Caco-2 (cell line): ENCODE results near the gene SLC2A11. TPM values are rescaled to one million over a fixed set of nuclear protein-coding genes. Genes with fewer than 3 reads are reported as not detected.
"Not testable (repeated sequence)": the region's sequence is repeated elsewhere in the genome, so short reads cannot be mapped to it uniquely, and the experiment has no call there.

ENCODE experiments used
- BruUV-seq: library from RNA; stranded (reverse); fragments of 400-500 nt; replicated peaks from 2 replicates; lab custom pipeline; 2021; lab: Mats Ljungman, UMichigan
- CTCF ChIA-PET: fragments of 300-600 bp; sonication (Branson Sonifier 250); formaldehyde crosslinking; loops from one replicate; lab custom pipeline; 2022; ENCODE audit warnings: antibody characterized with exemption; lab: Charles Lee
- POLR2A ChIA-PET: fragments of 300-600 bp; sonication (Branson Sonifier 250); formaldehyde crosslinking; loops from one replicate; lab custom pipeline; 2022; ENCODE audit warnings: antibody characterized with exemption; lab: Charles Lee
- DNase-seq, 2 experiments: peaks; one replicate each; pipeline versions ENCODE4 v3.0.0 to v3.0.0-alpha.2; 2020 to 2022
- H3K27me3 ChIP-seq: replicated peaks from 2 replicates; pipeline ENCODE4 v1.6.0; 2011; ENCODE audit warnings: low read length; ENCODE audit not compliant: control insufficient read depth, insufficient read depth
- H3K36me3 ChIP-seq: 2 replicates; pipeline ENCODE4 v1.5.1; 2011; ENCODE audit warnings: low read length; ENCODE audit not compliant: control insufficient read depth, insufficient read depth
- H3K4me1 ChIP-seq: fragments of 250-450 bp; sonication (Bioruptor Pico); 2 replicates; pipeline ENCODE4 v1.5.1; 2020; ENCODE audit warnings: mild to moderate bottlenecking
- H3K4me3 ChIP-seq: 2 replicates; pipeline ENCODE4 v1.5.1; 2011; ENCODE audit warnings: low read depth, mild to moderate bottlenecking, control low read depth, low read length
- H3K9me3 ChIP-seq: fragments of 250-450 bp; sonication (Bioruptor Pico); 2 replicates; pipeline ENCODE4 v1.5.1; 2020; ENCODE audit warnings: mild to moderate bottlenecking, moderate library complexity
- H3K27ac Mint-ChIP-seq: one replicate; pipeline ENCODE4 v1.8.0; 2022; ENCODE audit warnings: mixed read lengths; ENCODE audit not compliant: unreplicated experiment
- H3K27me3 Mint-ChIP-seq: one replicate; pipeline ENCODE4 v1.8.0; 2022; ENCODE audit warnings: mixed read lengths; ENCODE audit not compliant: insufficient read depth, unreplicated experiment
- H3K36me3 Mint-ChIP-seq: one replicate; pipeline ENCODE4 v1.8.0; 2022; ENCODE audit warnings: mild to moderate bottlenecking, mixed read lengths; ENCODE audit not compliant: insufficient read depth, unreplicated experiment
- H3K4me1 Mint-ChIP-seq: one replicate; pipeline ENCODE4 v1.8.0; 2022; ENCODE audit warnings: low read depth, mixed read lengths; ENCODE audit not compliant: unreplicated experiment
- H3K4me3 Mint-ChIP-seq: one replicate; pipeline ENCODE4 v1.8.0; 2022; ENCODE audit warnings: mild to moderate bottlenecking, moderate library complexity, mixed read lengths; ENCODE audit not compliant: unreplicated experiment
- H3K9me3 Mint-ChIP-seq: one replicate; pipeline ENCODE4 v1.8.0; 2022; ENCODE audit warnings: mixed read lengths; ENCODE audit not compliant: unreplicated experiment
- intact Hi-C: fragments of 100-400 bp; cut with micrococcal nuclease; formaldehyde crosslinking; loops from one replicate; pipeline ENCODE4 v1.10.0; 2022; ENCODE audit not compliant: unreplicated experiment
- total RNA-seq: library from RNA; stranded (reverse); gene quantifications from 2 replicates; pipeline ENCODE4 v1.2.3, GENCODE V29; 2022
- TF ChIP-seq, protein P1 (sequence below), 2 experiments: fragments of 200-600 bp in 1 of 2; IDR thresholded peaks; 1 replicate in 1 of 2; 2 replicates in 1 of 2; pipeline versions ENCODE4 v1.5.1 to v1.8.0; 2011 to 2022; ENCODE audit warnings: antibody characterized with exemption in 1 of 2, control low read depth in 1 of 2, inconsistent platforms in 1 of 2, low read depth in 1 of 2, low read length in 1 of 2, mild to moderate bottlenecking in 1 of 2, moderate library complexity in 1 of 2; ENCODE audit not compliant: insufficient read depth in 1 of 2, severe bottlenecking in 1 of 2, unreplicated experiment in 1 of 2

Gene SLC2A11
- total RNA-seq, 1 experiment from 2014 or later, result 32.4 TPM

DNA sequence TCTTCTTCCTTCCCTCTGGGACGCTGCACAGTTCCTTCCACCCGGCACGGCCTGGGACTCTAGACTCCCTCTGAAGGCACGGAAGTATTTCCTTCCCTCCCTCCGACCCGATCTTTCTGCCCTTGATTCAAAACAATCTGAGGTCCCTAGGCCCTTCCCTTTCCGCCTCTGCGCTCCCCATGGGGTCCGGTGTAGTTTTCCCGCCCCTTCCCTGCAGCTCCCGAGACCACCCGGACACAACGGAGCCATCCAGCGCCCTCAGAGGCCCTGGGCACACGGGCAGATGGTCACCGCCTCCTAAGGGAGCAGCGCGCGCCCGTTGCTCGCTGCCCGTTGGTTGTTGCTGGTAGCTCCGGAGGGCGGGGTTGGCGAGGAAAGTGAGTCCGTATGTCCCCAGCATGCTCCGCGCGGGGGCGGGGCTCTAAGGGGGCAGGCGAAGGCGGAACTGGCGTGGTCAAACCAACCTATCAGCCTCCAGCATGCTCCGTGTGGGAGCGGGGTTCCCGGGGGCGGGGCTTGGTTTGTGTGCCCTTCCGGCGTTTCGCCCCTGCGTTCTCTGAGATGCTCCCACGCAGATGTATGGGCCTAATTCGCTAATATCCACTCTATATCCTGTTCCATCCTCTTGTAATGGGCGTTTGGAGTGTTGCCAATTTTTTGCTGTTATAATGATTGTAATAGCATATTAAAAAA is 56.1 kb downstream of the SLC2A11 start:
- H3K9me3 ChIP-seq, result no peaks in the 10 kb centered on the region
- H3K36me3 Mint-ChIP-seq, result peaks cover 5% of the 10 kb centered on the region
- no TSS peak for BruUV-seq
- no peaks in the 10 kb centered on the region for H3K36me3 ChIP-seq
- peaks cover under 1% of the 10 kb centered on the region for H3K9me3 Mint-ChIP-seq
- intact Hi-C loops, result loop anchor here (1.0 kb wide), 1 partner anchor 20 kb away; the partner anchor contains the start of gene MIF
- POLR2A ChIA-PET, result interaction anchor here (0.5 to 2.0 kb wide), 6 partner anchors 12 to 143 kb away, joined by 3 to 45 read pairs (median 4); partner anchors contain the start of genes MIF and SLC2A11
- H3K27me3 ChIP-seq, result no peaks in the 10 kb centered on the region
- peaks cover 27% of the 10 kb centered on the region for H3K4me1 ChIP-seq
- peak; percentile 99 for DNase-seq
- TF ChIP-seq, protein P1, sequence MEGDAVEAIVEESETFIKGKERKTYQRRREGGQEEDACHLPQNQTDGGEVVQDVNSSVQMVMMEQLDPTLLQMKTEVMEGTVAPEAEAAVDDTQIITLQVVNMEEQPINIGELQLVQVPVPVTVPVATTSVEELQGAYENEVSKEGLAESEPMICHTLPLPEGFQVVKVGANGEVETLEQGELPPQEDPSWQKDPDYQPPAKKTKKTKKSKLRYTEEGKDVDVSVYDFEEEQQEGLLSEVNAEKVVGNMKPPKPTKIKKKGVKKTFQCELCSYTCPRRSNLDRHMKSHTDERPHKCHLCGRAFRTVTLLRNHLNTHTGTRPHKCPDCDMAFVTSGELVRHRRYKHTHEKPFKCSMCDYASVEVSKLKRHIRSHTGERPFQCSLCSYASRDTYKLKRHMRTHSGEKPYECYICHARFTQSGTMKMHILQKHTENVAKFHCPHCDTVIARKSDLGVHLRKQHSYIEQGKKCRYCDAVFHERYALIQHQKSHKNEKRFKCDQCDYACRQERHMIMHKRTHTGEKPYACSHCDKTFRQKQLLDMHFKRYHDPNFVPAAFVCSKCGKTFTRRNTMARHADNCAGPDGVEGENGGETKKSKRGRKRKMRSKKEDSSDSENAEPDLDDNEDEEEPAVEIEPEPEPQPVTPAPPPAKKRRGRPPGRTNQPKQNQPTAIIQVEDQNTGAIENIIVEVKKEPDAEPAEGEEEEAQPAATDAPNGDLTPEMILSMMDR (IDR thresholded peaks at IDR 0.05; ENCODE audit: insufficient read depth in 1 of 2, low read depth in 1 of 2, low read length in 1 of 2, severe bottlenecking in 1 of 2, unreplicated experiment in 1 of 2), result no peak
- H3K4me3 ChIP-seq, result peak overlapping the region; percentile 51
- CTCF ChIA-PET, result interaction anchor here (1.1 to 2.6 kb wide), 2 partner anchors 20 to 52 kb away, joined by 3 to 18 read pairs; partner anchors contain the start of gene MIF
- peaks cover 16% of the 10 kb centered on the region for H3K4me1 Mint-ChIP-seq
- H3K4me3 Mint-ChIP-seq, result peak overlapping the region; percentile 85
- H3K27ac Mint-ChIP-seq, result peak overlapping the region; percentile 87
- H3K27me3 Mint-ChIP-seq, result no peaks in the 10 kb centered on the region

DNA sequence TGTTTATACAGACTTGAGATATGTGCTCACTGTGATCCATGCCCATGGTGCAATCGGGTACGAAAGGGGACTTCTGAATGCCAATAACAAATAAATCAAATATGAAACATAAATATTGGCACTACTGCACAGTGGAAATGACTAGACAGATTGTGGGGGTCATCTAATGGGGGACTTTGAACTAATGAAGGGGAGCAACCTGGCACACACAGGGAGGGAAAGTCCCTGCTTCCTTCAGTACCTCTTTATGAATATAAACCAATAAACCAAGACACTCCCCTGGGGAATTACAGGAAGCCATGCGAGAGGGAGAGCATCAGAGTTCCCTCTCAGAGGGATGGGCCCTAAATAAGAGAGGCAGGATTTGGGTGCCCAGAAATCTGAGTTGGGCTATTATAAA is 57.6 kb downstream of the SLC2A11 start:
- ChIA-PET POLR2A (no interaction called here), CTCF (no interaction called here)
- peaks cover 8% of the 10 kb centered on the region for H3K36me3 Mint-ChIP-seq
- no peaks in the 10 kb centered on the region for H3K9me3 Mint-ChIP-seq
- Histone ChIP-seq H3K27me3 (no peaks in the 10 kb centered on the region), H3K4me1 (peaks cover 19% of the 10 kb centered on the region), H3K36me3 (no peaks in the 10 kb centered on the region), H3K9me3 (no peaks in the 10 kb centered on the region), H3K4me3 (no peak overlapping the region)
- H3K27ac Mint-ChIP-seq, result no peak overlapping the region
- intact Hi-C loops, result no loop called here
- no peaks in the 10 kb centered on the region for H3K27me3 Mint-ChIP-seq
- TF ChIP-seq, protein P1 (IDR thresholded peaks at IDR 0.05; ENCODE audit: insufficient read depth in 1 of 2, low read depth in 1 of 2, low read length in 1 of 2, severe bottlenecking in 1 of 2, unreplicated experiment in 1 of 2), result no peak
- no peak for DNase-seq
- BruUV-seq, result no TSS peak
- H3K4me3 Mint-ChIP-seq, result no peak overlapping the region
- peaks cover 15% of the 10 kb centered on the region for H3K4me1 Mint-ChIP-seq

DNA sequence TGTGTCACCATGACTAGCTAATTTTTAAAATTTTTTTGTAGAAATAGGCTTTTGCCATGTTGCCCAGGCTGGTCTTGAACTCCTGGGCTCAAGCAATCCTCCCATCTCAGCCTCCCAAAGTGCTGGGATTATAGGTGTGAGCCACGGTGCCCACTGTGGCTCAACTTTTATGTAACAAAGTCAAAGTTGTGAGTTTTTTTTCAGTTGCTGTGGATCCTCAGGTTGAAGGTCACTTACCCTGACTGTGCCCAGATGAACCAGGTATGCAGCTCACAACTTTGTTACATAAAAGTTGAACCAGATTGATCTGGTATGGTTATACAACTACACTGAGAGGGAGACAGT is 62.6 kb downstream of the SLC2A11 start:
- H3K27me3 ChIP-seq, H3K9me3 Mint-ChIP-seq, intact Hi-C loops, H3K4me3 ChIP-seq, H3K27me3 Mint-ChIP-seq, H3K36me3 ChIP-seq, BruUV-seq, H3K4me1 Mint-ChIP-seq, H3K36me3 Mint-ChIP-seq, H3K4me1 ChIP-seq, DNase-seq, H3K9me3 ChIP-seq: not testable (repeated sequence)
- ChIA-PET POLR2A (interaction anchor here (0.6 to 1.2 kb wide), 3 partner anchors 24 to 31 kb away, joined by 5 to 10 read pairs (median 6); partner anchors contain the start of gene MIF), CTCF (interaction anchor here (1.0 to 2.4 kb wide), 3 partner anchors 18 to 32 kb away, joined by 3 to 26 read pairs (median 10); partner anchors contain the start of gene MIF)
- peak overlapping the region; percentile 92 for H3K27ac Mint-ChIP-seq
- H3K4me3 Mint-ChIP-seq, result peak overlapping the region; percentile 12

DNA sequence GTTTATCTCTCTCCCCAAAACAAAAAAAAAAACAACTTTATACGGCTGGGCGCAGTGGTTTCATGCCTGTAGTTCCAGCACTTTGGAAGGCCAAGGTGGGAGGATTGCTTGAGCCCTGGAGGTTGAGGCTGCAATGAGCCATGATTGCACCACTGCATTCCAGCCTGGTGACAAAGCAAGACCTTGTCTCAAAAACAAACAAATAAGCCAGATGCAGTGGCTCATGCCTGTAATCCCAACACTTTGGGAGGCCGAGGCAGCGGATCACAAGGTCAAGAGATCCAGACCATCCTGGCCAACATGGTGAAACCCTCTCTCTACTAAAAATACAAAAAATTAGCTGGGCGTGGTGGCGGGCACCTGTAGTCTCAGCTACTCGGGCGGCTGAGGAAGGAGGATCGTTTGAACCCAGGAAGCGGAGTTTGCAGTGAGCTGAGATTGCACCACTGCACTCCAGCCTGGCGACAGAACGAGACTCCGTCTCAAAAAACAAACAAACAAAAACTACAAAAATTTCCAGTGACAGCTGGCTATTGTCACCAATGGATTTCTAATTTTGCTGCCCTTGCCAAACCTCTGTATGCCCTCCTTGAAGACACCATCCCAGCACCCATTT is 64.0 kb downstream of the SLC2A11 start:
- H3K27me3 ChIP-seq, H3K4me1 ChIP-seq, H3K9me3 ChIP-seq, H3K27ac Mint-ChIP-seq, H3K36me3 Mint-ChIP-seq, POLR2A ChIA-PET, H3K9me3 Mint-ChIP-seq, H3K27me3 Mint-ChIP-seq, H3K4me3 ChIP-seq, BruUV-seq, H3K36me3 ChIP-seq, H3K4me3 Mint-ChIP-seq, H3K4me1 Mint-ChIP-seq, intact Hi-C loops: not testable (repeated sequence)
- peak in 1 of 2 experiments; percentile 34 for DNase-seq
- CTCF ChIA-PET, result interaction anchor here (2.4 kb wide), 1 partner anchor 28 kb away, joined by 26 read pairs; the partner anchor contains the start of gene MIF
